Ishikawa (cell line): ENCODE data around the gene CCR6.

ENCODE experiments used
- CEBPB ChIP-seq: IDR thresholded peaks from 2 replicates; pipeline ENCODE4 v1.6.1; 2012
- CREB1 ChIP-seq: IDR thresholded peaks from 2 replicates; pipeline ENCODE4 v1.6.1; 2012; ENCODE audit warnings: low read depth
- EGR1 ChIP-seq: IDR thresholded peaks from 2 replicates; pipeline ENCODE4 v1.6.1; 2012
- EP300 ChIP-seq: IDR thresholded peaks from 2 replicates; pipeline ENCODE4 v1.6.1; 2012; ENCODE audit warnings: borderline replicate concordance
- FOXM1 ChIP-seq: IDR thresholded peaks from 2 replicates; pipeline ENCODE4 v1.6.1; 2012; ENCODE audit warnings: low read depth, borderline replicate concordance
- MAX ChIP-seq: IDR thresholded peaks from 2 replicates; pipeline ENCODE4 v1.6.1; 2012
- NFIC ChIP-seq: IDR thresholded peaks from 2 replicates; pipeline ENCODE4 v1.6.1; 2012
- RAD21 ChIP-seq: IDR thresholded peaks from 2 replicates; pipeline ENCODE4 v1.6.1; 2012; ENCODE audit warnings: low read depth
- REST ChIP-seq: IDR thresholded peaks from 2 replicates; pipeline ENCODE4 v1.6.1; 2012; ENCODE audit warnings: low read depth, mild to moderate bottlenecking
- TAF1 ChIP-seq: IDR thresholded peaks from 2 replicates; pipeline ENCODE4 v1.6.1; 2012; ENCODE audit warnings: low read depth, mild to moderate bottlenecking
- TCF12 ChIP-seq: IDR thresholded peaks from 2 replicates; pipeline ENCODE4 v1.6.1; 2012; ENCODE audit warnings: low read depth
- TEAD4 ChIP-seq: IDR thresholded peaks from 2 replicates; pipeline ENCODE4 v1.6.1; 2012
- USF1 ChIP-seq: IDR thresholded peaks from 2 replicates; pipeline ENCODE4 v1.6.1; 2012
- YY1 ChIP-seq: IDR thresholded peaks from 2 replicates; pipeline ENCODE4 v1.6.1; 2012; ENCODE audit warnings: low read depth
- ZBTB7A ChIP-seq: IDR thresholded peaks from 2 replicates; pipeline ENCODE4 v1.6.1; 2012; ENCODE audit warnings: low read depth

Gene CCR6

GRCh38 chr6:167148021-167148420 is 25.1 kb downstream of the CCR6 start:
- TF ChIP-seq YY1 (no peak), TEAD4 (no peak), EP300 (no peak), TAF1 (no peak), RAD21 (no peak), EGR1 (no peak), ZBTB7A (no peak), CEBPB (no peak), USF1 (no peak), REST (no peak), NFIC (no peak), TCF12 (no peak), MAX (no peak), CREB1 (no peak), FOXM1 (no peak)

GRCh38 chr6:167148997-167149396 is 26.1 kb downstream of the CCR6 start:
- no peak for TF ChIP-seq YY1
- no peak for TF ChIP-seq RAD21
- no peak for TF ChIP-seq NFIC
- TF ChIP-seq EP300, result no peak
- no peak for TF ChIP-seq EGR1
- no peak for TF ChIP-seq CEBPB
- no peak for TF ChIP-seq TAF1
- no peak for TF ChIP-seq ZBTB7A
- TF ChIP-seq USF1, result no peak
- no peak for TF ChIP-seq MAX
- no peak for TF ChIP-seq TCF12
- TF ChIP-seq REST, result no peak
- no peak for TF ChIP-seq FOXM1
- TF ChIP-seq TEAD4, result no peak
- no peak for TF ChIP-seq CREB1

- TF ChIP-seq REST (no peak), RAD21 (no peak), FOXM1 (no peak), ZBTB7A (no peak), EGR1 (no peak), TEAD4 (no peak), YY1 (no peak), USF1 (no peak)
Observed at GRCh38 chr6:167150941-167151549, 28.1 kb downstream of the CCR6 start.

- TF ChIP-seq REST (no peak), EGR1 (no peak), TCF12 (no peak), NFIC (no peak), ZBTB7A (no peak), MAX (no peak), CREB1 (no peak), FOXM1 (no peak), CEBPB (no peak), USF1 (no peak), TAF1 (no peak)
Observed at GRCh38 chr6:167151648-167152047, 28.8 kb downstream of the CCR6 start.
